Thyroid gland (tissue), 4 donors: ENCODE data around the gene XRCC6.

ENCODE experiments used
- POLR2A ChIP-seq, 2 donors: fragments of 450-650 bp; IDR thresholded peaks; one replicate each; pipeline ENCODE4 v1.6.1; 2017; ENCODE audit warnings: antibody characterized with exemption in 2 of 2, mild to moderate bottlenecking in 2 of 2, moderate library complexity in 1 of 2
- TF ChIP-seq, protein P1 (sequence below), 6 experiments: fragments of 200-600 bp in 3 of 6; fragments of 450-650 bp in 3 of 6; sonication (generic) in 3 of 6; IDR thresholded peaks; one replicate each; pipeline ENCODE4 v1.5.1; 2016 to 2019; ENCODE audit warnings: antibody characterized with exemption in 6 of 6, mild to moderate bottlenecking in 2 of 6, inconsistent platforms in 1 of 6, moderate library complexity in 1 of 6

DNA sequence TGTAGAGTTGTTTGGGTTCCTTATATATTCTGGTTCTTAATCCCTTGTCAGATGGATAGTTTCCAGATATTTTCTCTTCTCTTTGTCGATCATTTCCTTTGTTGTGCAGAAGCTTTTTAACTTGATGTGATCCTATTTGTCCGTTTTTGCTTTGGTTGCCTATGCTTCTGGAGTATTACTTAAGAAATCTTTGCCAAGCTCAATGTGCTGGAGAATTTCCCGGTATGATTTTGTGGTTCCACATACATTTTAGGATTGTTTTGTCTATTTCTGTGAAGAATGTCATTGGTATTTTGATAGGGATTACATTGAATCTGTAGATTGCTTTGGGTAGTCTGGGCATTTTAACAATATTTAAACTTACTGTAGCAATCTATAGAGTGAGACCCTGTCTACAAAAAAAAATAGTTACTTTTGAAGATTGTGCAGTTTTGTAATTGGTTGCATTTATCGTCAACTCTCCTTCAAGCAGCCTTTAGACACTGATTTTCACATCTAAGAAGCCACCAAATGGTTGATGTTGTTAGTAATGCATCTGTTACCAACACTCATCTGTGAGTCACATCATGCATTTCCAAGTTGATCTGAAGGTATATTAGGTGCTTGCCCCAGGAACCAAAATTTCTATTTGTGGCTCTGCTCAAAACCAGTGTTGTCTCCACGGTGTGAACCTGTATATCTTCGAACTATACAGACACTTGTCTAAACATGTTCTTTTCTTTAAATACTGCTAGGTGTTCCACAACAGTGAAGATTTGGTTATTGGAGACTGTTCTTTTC lies 21.4 kb downstream of the XRCC6 start:
- TF ChIP-seq POLR2A (IDR thresholded peaks at IDR 0.05) = no peak
- TF ChIP-seq, protein P1, sequence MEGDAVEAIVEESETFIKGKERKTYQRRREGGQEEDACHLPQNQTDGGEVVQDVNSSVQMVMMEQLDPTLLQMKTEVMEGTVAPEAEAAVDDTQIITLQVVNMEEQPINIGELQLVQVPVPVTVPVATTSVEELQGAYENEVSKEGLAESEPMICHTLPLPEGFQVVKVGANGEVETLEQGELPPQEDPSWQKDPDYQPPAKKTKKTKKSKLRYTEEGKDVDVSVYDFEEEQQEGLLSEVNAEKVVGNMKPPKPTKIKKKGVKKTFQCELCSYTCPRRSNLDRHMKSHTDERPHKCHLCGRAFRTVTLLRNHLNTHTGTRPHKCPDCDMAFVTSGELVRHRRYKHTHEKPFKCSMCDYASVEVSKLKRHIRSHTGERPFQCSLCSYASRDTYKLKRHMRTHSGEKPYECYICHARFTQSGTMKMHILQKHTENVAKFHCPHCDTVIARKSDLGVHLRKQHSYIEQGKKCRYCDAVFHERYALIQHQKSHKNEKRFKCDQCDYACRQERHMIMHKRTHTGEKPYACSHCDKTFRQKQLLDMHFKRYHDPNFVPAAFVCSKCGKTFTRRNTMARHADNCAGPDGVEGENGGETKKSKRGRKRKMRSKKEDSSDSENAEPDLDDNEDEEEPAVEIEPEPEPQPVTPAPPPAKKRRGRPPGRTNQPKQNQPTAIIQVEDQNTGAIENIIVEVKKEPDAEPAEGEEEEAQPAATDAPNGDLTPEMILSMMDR (IDR thresholded peaks at IDR 0.05) = no peak
